GM12874 (cell line): ENCODE data around the gene SLC9A1.

Experiments
- CTCF ChIP-seq: IDR thresholded peaks from 2 replicates; pipeline ENCODE4 v1.5.1; 2011; ENCODE audit warnings: low read depth, mild to moderate bottlenecking, control low read depth, low read length, moderate library complexity; ENCODE audit not compliant: insufficient read depth

The SLC9A1 gene

GRCh38 chr1:27149762-27150113 lies 5.2 kb downstream of the SLC9A1 start:
- TF ChIP-seq CTCF: no peak

GRCh38 chr1:27149084-27149761 lies 5.7 kb downstream of the SLC9A1 start:
- no peak for TF ChIP-seq CTCF

- TF ChIP-seq CTCF: no peak
These were observed 6.3 kb downstream of the SLC9A1 start for GRCh38 chr1:27148591-27148990.

- no peak for TF ChIP-seq CTCF
These were observed 6.9 kb downstream of the SLC9A1 start for GRCh38 chr1:27147842-27148518.

GRCh38 chr1:27145934-27146354 lies 9.0 kb downstream of the SLC9A1 start:
- no peak for TF ChIP-seq CTCF

- TF ChIP-seq CTCF: no peak
These were observed 9.8 kb downstream of the SLC9A1 start for GRCh38 chr1:27144920-27145661.

GRCh38 chr1:27144049-27144748 lies 10.7 kb downstream of the SLC9A1 start:
- no peak for TF ChIP-seq CTCF
